ENCODE data around the gene CYP3A7.
"Not testable (repeated sequence)": the region's sequence is repeated elsewhere in the genome, so short reads cannot be mapped to it uniquely, and the experiment has no call there.

Gene CYP3A7

GRCh38 chr7:99740573-99741440 lies 5.8 kb upstream of the CYP3A7 start:
- DNase-seq: no peak

GRCh38 chr7:99739699-99740572 lies 4.9 kb upstream of the CYP3A7 start:
- no peak for DNase-seq

- no peak for DNase-seq
These were observed 2.7 kb upstream of the CYP3A7 start for GRCh38 chr7:99737726-99738125.

- not testable (repeated sequence) for DNase-seq
These were observed 1.7 kb upstream of the CYP3A7 start for GRCh38 chr7:99736667-99737066.

GRCh38 chr7:99733448-99733847 lies 1.5 kb downstream of the CYP3A7 start:
- DNase-seq: peak; percentile 7

GRCh38 chr7:99733003-99733402 lies 2.0 kb downstream of the CYP3A7 start:
- DNase-seq: no peak

GRCh38 chr7:99731638-99732374 lies 3.2 kb downstream of the CYP3A7 start:
- DNase-seq: no peak

- no peak for DNase-seq
These were observed 4.0 kb downstream of the CYP3A7 start for GRCh38 chr7:99730992-99731391.

GRCh38 chr7:99730238-99730810 lies 4.7 kb downstream of the CYP3A7 start:
- DNase-seq: no peak

GRCh38 chr7:99729486-99730237 lies 5.3 kb downstream of the CYP3A7 start:
- DNase-seq: no peak

GRCh38 chr7:99728615-99729014 lies 6.4 kb downstream of the CYP3A7 start:
- no peak for DNase-seq

- not testable (repeated sequence) for DNase-seq
These were observed 11.8 kb downstream of the CYP3A7 start for GRCh38 chr7:99723201-99723600.

- DNase-seq: no peak
These were observed 14.0 kb downstream of the CYP3A7 start for GRCh38 chr7:99720800-99721595.

- no peak for DNase-seq
These were observed 14.8 kb downstream of the CYP3A7 start for GRCh38 chr7:99719996-99720769.

- no peak for DNase-seq
These were observed 20.9 kb downstream of the CYP3A7 start for GRCh38 chr7:99713995-99714570.

- DNase-seq: no peak
These were observed 25.0 kb downstream of the CYP3A7 start for GRCh38 chr7:99709838-99710578.

GRCh38 chr7:99709260-99709659 lies 25.7 kb downstream of the CYP3A7 start:
- DNase-seq: no peak

GRCh38 chr7:99707096-99707495 lies 27.9 kb downstream of the CYP3A7 start:
- DNase-seq: no peak

GRCh38 chr7:99699946-99700345 lies 35.0 kb downstream of the CYP3A7 start:
- no peak for DNase-seq
